Panc1 (cell line): ENCODE measurements around the gene TMEM51.

Experiments
- POLR2AphosphoS5 ChIP-seq: IDR thresholded peaks from 2 replicates; pipeline ENCODE4 v1.6.1; 2012; ENCODE audit warnings: mild to moderate bottlenecking, low read depth, low read length, moderate library complexity
- TF ChIP-seq, protein P1 (sequence below): fragments of 450-650 bp; IDR thresholded peaks from 2 replicates; pipeline ENCODE4 v1.5.1; 2017; ENCODE audit warnings: mild to moderate bottlenecking

DNA sequence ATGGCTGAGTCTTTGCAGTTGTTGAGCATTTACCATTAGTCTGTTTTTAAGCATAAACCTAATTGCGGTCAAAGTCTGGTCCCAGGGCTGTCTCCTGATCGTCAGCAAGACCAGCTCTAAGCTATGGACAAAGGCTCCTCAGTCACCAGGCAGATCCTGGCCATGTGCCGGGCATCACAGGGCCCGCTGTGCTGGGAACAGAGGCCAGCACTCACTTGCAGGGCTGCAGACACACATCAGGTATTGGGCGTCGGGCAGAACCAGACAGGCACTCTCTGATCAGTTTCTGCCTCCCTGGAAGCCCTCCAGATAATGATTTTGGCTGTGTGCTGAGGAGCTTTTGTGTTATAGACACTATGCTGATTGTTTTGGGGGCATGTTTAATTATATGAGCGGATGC, 26.6 kb downstream of the TMEM51 start:
- TF ChIP-seq, protein P1, sequence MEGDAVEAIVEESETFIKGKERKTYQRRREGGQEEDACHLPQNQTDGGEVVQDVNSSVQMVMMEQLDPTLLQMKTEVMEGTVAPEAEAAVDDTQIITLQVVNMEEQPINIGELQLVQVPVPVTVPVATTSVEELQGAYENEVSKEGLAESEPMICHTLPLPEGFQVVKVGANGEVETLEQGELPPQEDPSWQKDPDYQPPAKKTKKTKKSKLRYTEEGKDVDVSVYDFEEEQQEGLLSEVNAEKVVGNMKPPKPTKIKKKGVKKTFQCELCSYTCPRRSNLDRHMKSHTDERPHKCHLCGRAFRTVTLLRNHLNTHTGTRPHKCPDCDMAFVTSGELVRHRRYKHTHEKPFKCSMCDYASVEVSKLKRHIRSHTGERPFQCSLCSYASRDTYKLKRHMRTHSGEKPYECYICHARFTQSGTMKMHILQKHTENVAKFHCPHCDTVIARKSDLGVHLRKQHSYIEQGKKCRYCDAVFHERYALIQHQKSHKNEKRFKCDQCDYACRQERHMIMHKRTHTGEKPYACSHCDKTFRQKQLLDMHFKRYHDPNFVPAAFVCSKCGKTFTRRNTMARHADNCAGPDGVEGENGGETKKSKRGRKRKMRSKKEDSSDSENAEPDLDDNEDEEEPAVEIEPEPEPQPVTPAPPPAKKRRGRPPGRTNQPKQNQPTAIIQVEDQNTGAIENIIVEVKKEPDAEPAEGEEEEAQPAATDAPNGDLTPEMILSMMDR: no peak
- TF ChIP-seq POLR2AphosphoS5: no peak
